ENCODE results near the gene RELCH. TPM values are rescaled to one million over a fixed set of nuclear protein-coding genes. Genes with fewer than 3 reads are reported as not detected.

RELCH gene
- total and polyA plus RNA-seq, 8 donors, result 23.8 to 40.7 (median 34.1) TPM

GRCh38 chr18:62224229-62224628, 37.2 kb downstream of the RELCH start:
- TF ChIP-seq CTCF (IDR thresholded peaks at IDR 0.05), result no peak
- intact Hi-C loops (cut with DNase I), result no loop called here
- Histone ChIP-seq H3K9me3 (peaks cover 0 to 4% of the 10 kb centered on the region in 2 donors), H3K36me3 (peaks cover 0 to 47% of the 10 kb centered on the region in 2 donors), H3K27ac (no peak overlapping the region), H3K4me1 (no peaks in the 10 kb centered on the region), H3K4me3 (no peak overlapping the region), H3K27me3 (no peaks in the 10 kb centered on the region)
- ATAC-seq (no peak), DNase-seq (no peak)

- ATAC-seq, result no peak
- peaks cover 0 to 57% of the 10 kb centered on the region in 2 donors for H3K36me3 ChIP-seq
- no peak for DNase-seq
- H3K27me3 ChIP-seq, result no peaks in the 10 kb centered on the region
- H3K4me1 ChIP-seq, result no peaks in the 10 kb centered on the region
- no peak for TF ChIP-seq CTCF (IDR thresholded peaks at IDR 0.05)
- intact Hi-C loops (cut with DNase I), result no loop called here
- H3K4me3 ChIP-seq, result no peak overlapping the region
- H3K27ac ChIP-seq, result no peak overlapping the region
- H3K9me3 ChIP-seq, result peaks cover 0 to 4% of the 10 kb centered on the region in 2 donors
Observed at GRCh38 chr18:62226047-62226446, 39.0 kb downstream of the RELCH start.

GRCh38 chr18:62236252-62236651, 49.2 kb downstream of the RELCH start:
- no peaks in the 10 kb centered on the region for H3K27me3 ChIP-seq
- DNase-seq, result no peak
- TF ChIP-seq CTCF (IDR thresholded peaks at IDR 0.05), result no peak
- peaks cover 0 to 23% of the 10 kb centered on the region in 2 donors for H3K36me3 ChIP-seq
- H3K4me1 ChIP-seq, result no peaks in the 10 kb centered on the region
- no peak for ATAC-seq
- H3K9me3 ChIP-seq, result no peaks in the 10 kb centered on the region
- no peak overlapping the region for H3K4me3 ChIP-seq
- H3K27ac ChIP-seq, result no peak overlapping the region
- intact Hi-C loops (cut with DNase I), result no loop called here

GRCh38 chr18:62239475-62239874, 52.4 kb downstream of the RELCH start:
- no peaks in the 10 kb centered on the region for H3K9me3 ChIP-seq
- no peak for ATAC-seq
- DNase-seq, result no peak
- H3K4me1 ChIP-seq, result no peaks in the 10 kb centered on the region
- no peaks in the 10 kb centered on the region for H3K27me3 ChIP-seq
- no peak for TF ChIP-seq CTCF (IDR thresholded peaks at IDR 0.05)
- intact Hi-C loops (cut with DNase I), result no loop called here
- H3K36me3 ChIP-seq, result peaks cover 0 to 9% of the 10 kb centered on the region in 2 donors
- H3K4me3 ChIP-seq, result no peak overlapping the region
- H3K27ac ChIP-seq, result no peak overlapping the region

- no peak overlapping the region for H3K4me3 ChIP-seq
- H3K27ac ChIP-seq, result no peak overlapping the region
- ATAC-seq, result no peak
- H3K27me3 ChIP-seq, result no peaks in the 10 kb centered on the region
- no peak for DNase-seq
- H3K9me3 ChIP-seq, result no peaks in the 10 kb centered on the region
- intact Hi-C loops (cut with DNase I), result loop anchor here in 1 of 2 donors (10.0 kb wide), 1 partner anchor 58 kb away; the partner anchor contains the start of genes PIGN and RELCH
- no peaks in the 10 kb centered on the region for H3K4me1 ChIP-seq
- peaks cover 0 to 40% of the 10 kb centered on the region in 2 donors for H3K36me3 ChIP-seq
- no peak for TF ChIP-seq CTCF (IDR thresholded peaks at IDR 0.05)
Observed at GRCh38 chr18:62242955-62243354, 55.9 kb downstream of the RELCH start.

All from left lung (tissue), 10 donors.